Effector memory CD8-positive, alpha-beta T cell (primary cell): Measurements from ENCODE around the gene FASLG.
"Not testable (repeated sequence)": the region's sequence is repeated elsewhere in the genome, so short reads cannot be mapped to it uniquely, and the experiment has no call there.

ENCODE experiments used
- ATAC-seq: fragments of 150-1000 bp; cut with Tn5 transposase; replicated peaks from 2 replicates; pipeline ENCODE4 v1.10.0; 2021; ENCODE audit warnings: mild to moderate bottlenecking, moderate library complexity
- DNase-seq, 3 experiments: peaks; one replicate each; pipeline ENCODE4 v3.0.0; 2021
- H3K27ac Mint-ChIP-seq, 2 donors: one replicate each; pipeline ENCODE4 v1.8.0; 2022; ENCODE audit warnings: mild to moderate bottlenecking in 2 of 2, mixed read lengths in 2 of 2, moderate library complexity in 2 of 2
- H3K27me3 Mint-ChIP-seq, 2 donors: one replicate each; pipeline ENCODE4 v1.8.0; 2022; ENCODE audit warnings: mixed read lengths in 2 of 2
- H3K36me3 Mint-ChIP-seq: one replicate; pipeline ENCODE4 v1.8.0; 2022; ENCODE audit warnings: mild to moderate bottlenecking, moderate library complexity, mixed read lengths; ENCODE audit not compliant: insufficient read depth
- H3K4me1 Mint-ChIP-seq, 2 donors: one replicate each; pipeline ENCODE4 v1.8.0; 2022; ENCODE audit warnings: low read depth in 2 of 2, mixed read lengths in 2 of 2
- H3K4me3 Mint-ChIP-seq, 2 donors: one replicate each; pipeline ENCODE4 v1.8.0; 2022; ENCODE audit warnings: mild to moderate bottlenecking in 2 of 2, mixed read lengths in 2 of 2, moderate library complexity in 2 of 2
- H3K9me3 Mint-ChIP-seq, 2 donors: one replicate each; pipeline ENCODE4 v1.8.0; 2022; ENCODE audit warnings: mixed read lengths in 2 of 2
- total RNA-seq, 9 experiments: gene quantifications; one replicate each; lab custom pipeline; 2026; lab: John Stamatoyannopoulos, UW

FASLG gene, protein sequence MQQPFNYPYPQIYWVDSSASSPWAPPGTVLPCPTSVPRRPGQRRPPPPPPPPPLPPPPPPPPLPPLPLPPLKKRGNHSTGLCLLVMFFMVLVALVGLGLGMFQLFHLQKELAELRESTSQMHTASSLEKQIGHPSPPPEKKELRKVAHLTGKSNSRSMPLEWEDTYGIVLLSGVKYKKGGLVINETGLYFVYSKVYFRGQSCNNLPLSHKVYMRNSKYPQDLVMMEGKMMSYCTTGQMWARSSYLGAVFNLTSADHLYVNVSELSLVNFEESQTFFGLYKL
- 9.7 to 136 (median 14.1) reads per million in 9 experiments for total RNA-seq

DNA sequence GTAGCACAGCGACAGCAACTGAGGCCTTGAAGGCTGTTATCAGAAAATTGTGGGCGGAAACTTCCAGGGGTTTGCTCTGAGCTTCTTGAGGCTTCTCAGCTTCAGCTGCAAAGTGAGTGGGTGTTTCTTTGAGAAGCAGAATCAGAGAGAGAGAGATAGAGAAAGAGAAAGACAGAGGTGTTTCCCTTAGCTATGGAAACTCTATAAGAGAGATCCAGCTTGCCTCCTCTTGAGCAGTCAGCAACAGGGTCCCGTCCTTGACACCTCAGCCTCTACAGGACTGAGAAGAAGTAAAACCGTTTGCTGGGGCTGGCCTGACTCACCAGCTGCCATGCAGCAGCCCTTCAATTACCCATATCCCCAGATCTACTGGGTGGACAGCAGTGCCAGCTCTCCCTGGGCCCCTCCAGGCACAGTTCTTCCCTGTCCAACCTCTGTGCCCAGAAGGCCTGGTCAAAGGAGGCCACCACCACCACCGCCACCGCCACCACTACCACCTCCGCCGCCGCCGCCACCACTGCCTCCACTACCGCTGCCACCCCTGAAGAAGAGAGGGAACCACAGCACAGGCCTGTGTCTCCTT, at the start of gene FASLG:
TSS of gene FASLG (plus strand) at position 233 of the 583 bp plus-strand sequence. CDS start at position 332, 99 bp downstream.
- DNase-seq: peak; percentile 32 to 41 (median 38)
- no peaks in the 10 kb centered on the region for H3K27me3 Mint-ChIP-seq
- H3K9me3 Mint-ChIP-seq: no peaks in the 10 kb centered on the region
- ATAC-seq: peak; percentile 45
- H3K4me1 Mint-ChIP-seq: peaks cover 40 to 46% of the 10 kb centered on the region in 2 donors
- peak within 1 kb of the TSS; percentile 90 to 95 for H3K27ac Mint-ChIP-seq
- H3K36me3 Mint-ChIP-seq: peaks cover 26% of the 10 kb centered on the region
- peak within 1 kb of the TSS; percentile 97 to 98 for H3K4me3 Mint-ChIP-seq

DNA sequence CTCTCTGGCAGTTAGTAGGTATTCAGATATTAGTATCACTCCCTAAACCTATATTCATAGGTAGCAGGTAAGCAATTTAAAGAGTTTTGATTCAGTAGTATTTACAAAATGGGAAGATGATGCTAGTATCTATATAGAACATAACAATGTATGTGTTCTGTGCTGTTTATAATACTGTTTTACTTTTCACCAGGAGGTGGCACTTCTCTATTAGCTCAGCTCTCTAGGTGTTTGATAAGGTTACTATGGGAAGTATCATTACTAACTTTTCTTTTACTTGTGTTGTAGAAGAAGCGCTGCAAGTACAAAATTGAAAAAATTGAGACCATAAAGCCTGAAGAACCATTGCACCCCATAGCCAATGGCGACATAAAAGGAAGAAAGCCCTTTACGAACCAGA, 49.4 kb upstream of the FASLG start:
- H3K4me3 Mint-ChIP-seq: no peak overlapping the region
- DNase-seq (no peak), ATAC-seq (peak; percentile 88)
- H3K36me3 Mint-ChIP-seq: peaks cover 19% of the 10 kb centered on the region
- no peaks in the 10 kb centered on the region for H3K9me3 Mint-ChIP-seq
- H3K27ac Mint-ChIP-seq: peak overlapping the region in 1 of 2 donors; percentile 55
- peaks cover 5 to 10% of the 10 kb centered on the region in 2 donors for H3K4me1 Mint-ChIP-seq
- H3K27me3 Mint-ChIP-seq: no peaks in the 10 kb centered on the region

DNA sequence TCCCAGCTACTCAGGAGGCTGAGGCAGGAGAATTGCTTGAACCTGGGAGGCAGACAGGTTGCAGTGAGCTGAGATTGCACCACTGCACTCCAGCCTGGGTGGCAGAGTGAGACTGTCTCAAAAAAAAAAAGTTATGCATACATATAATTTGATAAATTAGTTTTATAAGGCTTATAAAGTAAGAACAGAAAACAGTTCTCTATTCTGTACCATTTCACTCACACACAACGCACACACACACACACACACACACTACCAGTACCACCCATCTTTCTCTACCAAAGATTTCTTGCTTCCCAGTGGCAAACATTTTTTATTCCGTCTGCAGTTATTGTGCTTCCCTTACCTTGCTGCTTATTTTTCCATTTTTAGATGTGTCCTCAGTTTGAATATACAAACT, 46.4 kb upstream of the FASLG start:
- Mint-ChIP-seq H3K36me3 (peaks cover 16% of the 10 kb centered on the region), H3K27ac (no peak overlapping the region), H3K27me3 (no peaks in the 10 kb centered on the region), H3K9me3 (no peaks in the 10 kb centered on the region), H3K4me1 (peaks cover 5 to 8% of the 10 kb centered on the region in 2 donors), H3K4me3 (no peak overlapping the region)
- DNase-seq: no peak
- ATAC-seq: no peak

DNA sequence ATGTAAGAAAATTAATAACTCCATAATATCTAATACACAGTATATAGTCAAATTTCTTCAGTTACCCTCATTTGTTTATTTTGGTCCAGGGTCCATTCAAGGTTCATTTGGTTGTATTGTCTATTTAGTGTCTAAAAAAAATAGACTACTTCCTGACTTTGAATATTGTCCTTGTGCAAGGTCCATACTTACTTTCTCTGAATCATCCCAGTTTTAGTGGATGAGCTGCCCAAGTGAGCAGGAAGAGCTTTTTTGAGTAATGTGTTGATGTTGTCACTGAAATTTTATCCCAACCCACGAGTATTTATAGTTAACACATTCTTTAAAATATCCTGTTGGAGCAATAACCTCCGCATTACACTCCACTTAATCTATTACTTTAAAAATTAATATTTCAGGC, 45.6 kb upstream of the FASLG start:
- Mint-ChIP-seq H3K9me3 (no peaks in the 10 kb centered on the region), H3K4me3 (no peak overlapping the region), H3K4me1 (peaks cover 5 to 8% of the 10 kb centered on the region in 2 donors), H3K36me3 (peaks cover 16% of the 10 kb centered on the region), H3K27ac (no peak overlapping the region), H3K27me3 (no peaks in the 10 kb centered on the region)
- DNase-seq (no peak), ATAC-seq (no peak)

DNA sequence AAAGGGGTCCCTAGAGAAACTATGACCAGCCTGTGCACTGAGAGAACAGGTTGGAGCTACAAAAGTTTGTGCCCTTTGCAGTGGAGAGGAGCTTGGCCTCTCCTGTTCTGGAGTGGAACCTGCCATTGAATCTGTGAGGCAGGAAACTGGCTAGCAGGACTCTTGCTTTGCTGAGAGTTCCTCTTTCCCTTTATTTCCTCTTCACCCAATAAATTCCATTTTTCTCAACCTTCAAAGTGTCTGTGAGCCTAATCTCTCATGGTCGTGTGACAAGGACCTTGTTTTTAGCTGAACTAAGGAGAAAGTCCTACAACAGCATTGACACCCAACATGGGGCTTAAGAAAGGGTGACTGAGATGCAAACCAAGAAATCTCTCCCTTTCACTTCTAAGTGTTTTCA, 42.7 kb upstream of the FASLG start:
- Mint-ChIP-seq H3K27me3 (no peaks in the 10 kb centered on the region), H3K9me3 (peaks cover 3 to 9% of the 10 kb centered on the region in 2 donors), H3K4me1 (peaks cover 5 to 7% of the 10 kb centered on the region in 2 donors), H3K36me3 (peaks cover 7% of the 10 kb centered on the region), H3K4me3 (no peak overlapping the region), H3K27ac (no peak overlapping the region)
- DNase-seq (no peak), ATAC-seq (no peak)

DNA sequence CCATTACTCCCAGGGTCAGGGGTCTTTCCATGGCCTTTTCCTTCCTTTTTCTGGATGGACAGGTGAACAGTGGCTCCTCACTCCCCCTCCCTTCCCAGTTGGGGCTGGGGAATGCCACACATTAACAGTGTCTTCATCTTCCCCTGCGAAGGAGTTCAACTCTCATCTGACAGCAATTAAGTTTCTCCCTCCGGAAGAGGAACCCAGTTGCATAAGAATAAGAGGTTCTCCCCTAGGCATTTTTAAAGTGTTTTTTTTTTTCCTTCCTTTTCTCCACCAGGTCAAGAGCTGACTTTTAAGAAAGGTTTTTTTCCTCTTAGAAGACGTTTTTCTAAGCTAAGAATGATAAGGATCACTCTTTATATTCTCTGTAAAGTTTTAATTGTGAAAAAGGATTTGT, 42.3 kb upstream of the FASLG start:
- H3K9me3 Mint-ChIP-seq: peaks cover 3 to 13% of the 10 kb centered on the region in 2 donors
- no peaks in the 10 kb centered on the region for H3K27me3 Mint-ChIP-seq
- H3K4me1 Mint-ChIP-seq: peaks cover 5 to 7% of the 10 kb centered on the region in 2 donors
- H3K27ac Mint-ChIP-seq: no peak overlapping the region
- H3K4me3 Mint-ChIP-seq: no peak overlapping the region
- DNase-seq: no peak
- ATAC-seq: no peak
- peaks cover 3% of the 10 kb centered on the region for H3K36me3 Mint-ChIP-seq

DNA sequence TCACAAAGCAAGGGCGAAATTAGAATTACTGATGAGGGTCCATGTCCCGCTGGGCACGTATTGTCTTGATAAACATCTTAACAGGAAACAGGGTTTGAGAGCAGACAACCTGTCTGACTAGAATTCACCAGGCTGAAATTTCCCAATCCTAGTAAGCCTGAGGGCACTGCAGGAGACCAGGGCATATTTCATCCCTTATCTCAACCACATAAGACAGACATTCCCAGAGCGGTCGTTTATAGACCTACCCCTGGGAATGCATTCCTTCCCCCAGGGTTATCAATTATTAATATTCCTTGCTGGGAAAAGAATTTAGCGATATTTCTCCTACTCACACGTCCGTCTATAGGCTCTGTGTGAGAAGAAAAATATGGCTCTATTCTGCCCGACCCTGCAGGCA, 38.3 kb upstream of the FASLG start:
- H3K9me3 Mint-ChIP-seq: peaks cover 5 to 14% of the 10 kb centered on the region in 2 donors

DNA sequence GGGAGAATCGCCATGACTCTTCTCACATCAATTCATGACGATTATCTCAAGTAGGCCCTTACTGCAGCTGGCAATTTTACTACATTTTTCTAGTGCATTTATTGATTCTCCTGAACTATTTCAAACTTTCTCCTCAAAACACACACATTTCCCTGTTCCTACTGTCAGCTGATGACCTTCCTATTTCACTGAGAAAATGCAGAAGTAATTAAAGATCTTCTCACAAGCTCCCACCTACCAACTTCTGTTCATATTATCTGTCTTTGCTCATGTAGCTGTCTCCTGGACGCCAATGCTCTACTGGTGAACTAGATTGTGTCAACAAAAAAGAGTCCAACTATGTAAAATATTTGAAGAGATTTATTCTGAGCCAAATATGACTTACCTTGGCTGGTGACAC, 36.4 kb upstream of the FASLG start:
- Mint-ChIP-seq H3K4me1 (peaks cover 7 to 18% of the 10 kb centered on the region in 2 donors), H3K27me3 (no peaks in the 10 kb centered on the region)

More for the DNA sequence above, 38.3 kb upstream of the FASLG start:
- not testable (repeated sequence) for DNase-seq, H3K4me1 Mint-ChIP-seq, ATAC-seq, H3K36me3 Mint-ChIP-seq, H3K27me3 Mint-ChIP-seq, H3K4me3 Mint-ChIP-seq, H3K27ac Mint-ChIP-seq

DNA sequence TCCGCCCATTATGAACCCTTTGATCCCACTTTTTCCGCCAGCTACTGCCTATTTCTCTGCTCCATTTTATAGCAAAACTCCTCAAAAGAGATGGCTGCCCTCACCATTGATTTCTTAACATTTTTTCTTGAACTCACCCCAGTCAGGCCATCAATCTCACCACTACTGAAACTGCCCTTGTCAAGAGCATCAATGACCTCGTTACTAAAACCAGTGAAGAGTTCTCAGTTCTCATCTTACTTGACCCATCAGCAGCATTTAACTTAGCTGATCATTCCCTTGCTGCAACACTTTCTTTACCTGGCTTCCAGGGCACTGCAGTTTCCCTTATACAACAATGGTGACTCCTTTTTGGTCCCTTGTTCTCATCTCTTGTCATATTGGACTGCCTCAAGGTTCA, 35.2 kb upstream of the FASLG start:
- Mint-ChIP-seq H3K27ac (no peak overlapping the region), H3K27me3 (no peaks in the 10 kb centered on the region), H3K4me1 (peaks cover 15 to 27% of the 10 kb centered on the region in 2 donors), H3K4me3 (no peak overlapping the region), H3K36me3 (peaks cover 3% of the 10 kb centered on the region), H3K9me3 (peaks cover 5 to 14% of the 10 kb centered on the region in 2 donors)
- DNase-seq: no peak
- no peak for ATAC-seq

More for the DNA sequence above, 36.4 kb upstream of the FASLG start:
- no peak for DNase-seq
- no peak overlapping the region for H3K27ac Mint-ChIP-seq
- H3K4me3 Mint-ChIP-seq: no peak overlapping the region
- peaks cover 5 to 14% of the 10 kb centered on the region in 2 donors for H3K9me3 Mint-ChIP-seq
- peaks cover 3% of the 10 kb centered on the region for H3K36me3 Mint-ChIP-seq
- no peak for ATAC-seq

DNA sequence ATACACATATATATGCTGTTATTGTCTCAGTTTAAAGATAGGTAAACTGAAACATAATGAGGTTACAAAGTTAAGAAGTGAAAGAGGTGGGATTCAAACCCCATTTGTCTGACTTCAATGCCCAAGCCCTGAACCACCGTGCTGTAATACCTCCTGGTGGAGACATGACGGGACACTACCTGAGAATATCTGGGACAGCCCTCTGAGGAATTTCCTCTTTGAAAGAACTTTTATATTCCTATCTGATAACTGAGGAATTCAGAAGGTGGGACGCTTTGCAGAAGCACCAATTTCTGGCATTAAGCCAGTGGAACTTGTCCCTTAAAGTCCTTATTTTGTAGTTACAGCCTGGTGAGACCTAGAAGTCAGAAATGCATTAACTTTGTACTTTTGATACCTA, 32.1 kb upstream of the FASLG start:
- Mint-ChIP-seq H3K4me3 (no peak overlapping the region), H3K27ac (no peak overlapping the region), H3K36me3 (no peaks in the 10 kb centered on the region), H3K4me1 (peaks cover 17 to 28% of the 10 kb centered on the region in 2 donors), H3K27me3 (no peaks in the 10 kb centered on the region), H3K9me3 (peaks cover 0 to 2% of the 10 kb centered on the region in 2 donors)
- DNase-seq (no peak), ATAC-seq (no peak)

DNA sequence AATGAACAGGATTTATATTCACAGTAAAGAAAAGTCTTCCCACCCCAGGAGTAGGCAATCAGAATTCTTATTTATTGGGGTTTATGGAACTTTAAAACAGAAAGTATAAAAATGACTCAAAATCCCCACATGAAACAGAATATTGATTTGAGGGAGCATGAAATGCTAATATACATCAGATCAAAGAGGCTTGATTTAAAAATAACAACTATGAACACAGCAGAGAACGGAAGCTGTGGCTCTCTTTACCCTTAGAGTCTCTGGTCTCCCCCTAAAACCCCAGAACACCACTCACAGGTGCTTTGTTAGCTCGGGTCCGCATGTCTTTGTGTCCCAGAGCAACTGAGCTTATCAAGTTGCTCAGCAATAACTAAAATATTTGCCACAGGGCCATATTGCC, 31.2 kb upstream of the FASLG start:
- no peaks in the 10 kb centered on the region for H3K9me3 Mint-ChIP-seq
- ATAC-seq (peak; percentile 80), DNase-seq (peak in 1 of 3 experiments; percentile 9)
- no peaks in the 10 kb centered on the region for H3K36me3 Mint-ChIP-seq
- H3K4me1 Mint-ChIP-seq: peaks cover 17 to 31% of the 10 kb centered on the region in 2 donors
- peak overlapping the region in 1 of 2 donors; percentile 65 for H3K27ac Mint-ChIP-seq
- H3K4me3 Mint-ChIP-seq: peak overlapping the region; percentile 5 to 58
- H3K27me3 Mint-ChIP-seq: no peaks in the 10 kb centered on the region

DNA sequence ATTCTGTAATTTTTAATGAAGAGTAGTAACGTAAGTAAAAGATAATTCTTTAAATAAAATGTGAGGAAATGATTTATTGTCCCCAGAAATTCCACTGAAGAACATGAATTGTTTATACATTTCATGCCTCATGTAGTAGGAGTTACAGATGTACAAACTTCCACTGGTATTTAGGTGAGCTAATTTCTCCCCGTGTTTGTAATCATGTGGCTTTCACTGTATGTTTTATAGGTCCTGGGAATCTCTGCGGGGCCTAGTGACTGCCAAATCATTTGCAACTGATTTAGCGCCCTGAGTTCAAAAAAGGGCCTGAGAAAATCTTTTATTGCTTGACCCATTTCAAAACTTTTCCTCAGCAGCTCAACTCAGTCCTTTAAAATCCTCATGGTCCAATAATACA, 30.5 kb upstream of the FASLG start:
- ATAC-seq (no peak), DNase-seq (no peak)
- H3K27ac Mint-ChIP-seq: no peak overlapping the region
- peaks cover 17 to 31% of the 10 kb centered on the region in 2 donors for H3K4me1 Mint-ChIP-seq
- no peaks in the 10 kb centered on the region for H3K27me3 Mint-ChIP-seq
- peak overlapping the region in 1 of 2 donors; percentile 58 for H3K4me3 Mint-ChIP-seq
- no peaks in the 10 kb centered on the region for H3K36me3 Mint-ChIP-seq
- no peaks in the 10 kb centered on the region for H3K9me3 Mint-ChIP-seq

DNA sequence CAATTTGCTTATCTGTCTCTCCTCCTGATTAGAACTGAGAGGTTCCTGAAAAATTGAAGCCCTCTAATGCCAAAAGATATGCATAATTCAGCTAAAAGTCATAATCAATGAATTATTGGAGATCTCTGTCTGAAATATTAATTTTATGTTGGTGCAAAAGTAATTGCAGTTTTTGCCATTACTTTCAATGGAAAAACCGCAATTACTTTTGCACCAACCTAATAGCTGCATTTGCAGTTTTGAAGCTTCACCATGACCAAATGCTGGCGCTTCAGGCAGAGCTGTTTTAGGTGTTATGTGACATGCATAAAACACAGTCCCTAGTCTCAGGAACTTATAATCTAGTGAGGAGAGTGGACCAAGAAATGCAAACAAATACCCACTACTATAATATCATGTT, 29.7 kb upstream of the FASLG start:
- no peaks in the 10 kb centered on the region for H3K27me3 Mint-ChIP-seq
- peaks cover 17 to 31% of the 10 kb centered on the region in 2 donors for H3K4me1 Mint-ChIP-seq
- no peak for DNase-seq
- no peaks in the 10 kb centered on the region for H3K9me3 Mint-ChIP-seq
- H3K36me3 Mint-ChIP-seq: no peaks in the 10 kb centered on the region
- ATAC-seq: no peak
- peak overlapping the region in 1 of 2 donors; percentile 18 for H3K4me3 Mint-ChIP-seq
- peak overlapping the region; percentile 44 to 80 for H3K27ac Mint-ChIP-seq

DNA sequence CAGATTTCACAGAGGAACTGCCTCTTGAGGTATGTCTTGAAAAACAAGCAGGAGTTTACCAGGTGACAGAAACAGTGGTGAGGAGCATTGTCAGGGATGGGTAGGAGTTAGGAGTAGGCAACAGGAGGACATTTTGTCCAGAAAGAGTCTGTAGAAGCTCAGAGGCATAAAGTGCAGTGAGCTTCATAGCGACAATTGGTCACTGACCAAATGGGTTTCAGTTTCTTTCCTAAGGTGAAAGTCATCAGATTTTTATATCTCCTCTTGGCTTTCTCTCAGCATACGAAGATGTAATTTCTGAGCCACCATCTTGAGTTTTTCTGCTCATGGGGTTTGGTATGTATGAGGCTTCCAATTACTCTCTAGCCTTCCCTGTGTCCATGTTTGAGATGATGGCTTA, 29.3 kb upstream of the FASLG start:
- Mint-ChIP-seq H3K9me3 (no peaks in the 10 kb centered on the region), H3K4me1 (peaks cover 17 to 31% of the 10 kb centered on the region in 2 donors), H3K36me3 (no peaks in the 10 kb centered on the region), H3K4me3 (peak overlapping the region in 1 of 2 donors; percentile 18), H3K27ac (peak overlapping the region; percentile 44 to 47), H3K27me3 (no peaks in the 10 kb centered on the region)
- no peak for DNase-seq
- ATAC-seq: no peak
